Calu3 (cell line): Measurements from ENCODE around the gene ZSCAN10. TPM values are rescaled to one million over a fixed set of nuclear protein-coding genes. Genes with fewer than 3 reads are reported as not detected.

ENCODE experiments used
- BruUV-seq: library from RNA; stranded (reverse); fragments of 400-500 nt; replicated peaks from 2 replicates; lab custom pipeline; 2021; lab: Mats Ljungman, UMichigan
- CTCF ChIA-PET: fragments of 300-600 bp; sonication (Branson Sonifier 250); formaldehyde crosslinking; loops from one replicate; lab custom pipeline; 2022; ENCODE audit warnings: antibody characterized with exemption; lab: Charles Lee
- DNase-seq: peaks from one replicate; pipeline ENCODE4 v3.0.0; 2022
- H3K27ac Mint-ChIP-seq: one replicate; pipeline ENCODE4 v1.8.0; 2022; ENCODE audit warnings: mixed read lengths; ENCODE audit not compliant: unreplicated experiment
- H3K27me3 Mint-ChIP-seq: one replicate; pipeline ENCODE4 v1.8.0; 2022; ENCODE audit warnings: mixed read lengths; ENCODE audit not compliant: unreplicated experiment
- H3K36me3 Mint-ChIP-seq: one replicate; pipeline ENCODE4 v1.8.0; 2022; ENCODE audit warnings: mild to moderate bottlenecking, moderate library complexity, mixed read lengths; ENCODE audit not compliant: insufficient read depth, unreplicated experiment
- H3K4me1 Mint-ChIP-seq: one replicate; pipeline ENCODE4 v1.8.0; 2022; ENCODE audit warnings: mild to moderate bottlenecking, low read depth, mixed read lengths; ENCODE audit not compliant: unreplicated experiment
- H3K4me3 Mint-ChIP-seq: one replicate; pipeline ENCODE4 v1.8.0; 2022; ENCODE audit warnings: mild to moderate bottlenecking, low read depth, moderate library complexity, mixed read lengths; ENCODE audit not compliant: unreplicated experiment
- H3K9me3 Mint-ChIP-seq: one replicate; pipeline ENCODE4 v1.8.0; 2022; ENCODE audit warnings: low read depth, mixed read lengths; ENCODE audit not compliant: unreplicated experiment
- CTCF ChIP-seq: fragments of 200-600 bp; IDR thresholded peaks from one replicate; pipeline ENCODE4 v1.8.0; 2022; ENCODE audit warnings: antibody characterized with exemption; ENCODE audit not compliant: unreplicated experiment
- intact Hi-C: fragments of 100-400 bp; cut with micrococcal nuclease; formaldehyde crosslinking; loops from one replicate; pipeline ENCODE4 v1.10.0; 2022; ENCODE audit not compliant: unreplicated experiment
- total RNA-seq: library from RNA; stranded (reverse); gene quantifications from 2 replicates; pipeline ENCODE4 v1.2.3, GENCODE V29; 2022

Gene ZSCAN10
- total RNA-seq, 1 experiment from 2014 or later: not detected

DNA sequence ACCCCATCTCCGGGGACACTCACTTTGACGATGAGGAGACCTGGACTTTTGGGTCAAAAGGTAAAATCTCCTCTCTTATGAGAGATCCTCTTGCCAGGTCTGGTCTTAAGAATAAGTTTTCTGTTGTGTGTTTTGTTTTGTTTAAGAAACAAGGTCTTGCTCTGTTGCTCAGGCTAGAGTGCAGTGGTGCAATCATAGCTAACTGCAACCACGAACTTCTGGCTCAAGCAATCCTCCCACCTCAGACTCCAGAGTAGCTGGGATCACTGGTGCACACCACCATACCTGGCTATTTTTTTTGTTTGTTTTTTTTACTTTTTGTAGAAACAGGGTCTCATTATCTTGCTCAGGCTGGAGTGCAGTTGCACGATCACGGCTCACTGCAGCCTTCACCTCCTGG lies 48.6 kb downstream of the ZSCAN10 start:
- H3K27me3 Mint-ChIP-seq: peaks cover 57% of the 10 kb centered on the region
- CTCF ChIA-PET: interaction anchor here (1.5 kb wide), 1 partner anchor 8 kb away, joined by 3 read pairs; no protein-coding TSS in a partner anchor
- no peaks in the 10 kb centered on the region for H3K4me1 Mint-ChIP-seq
- H3K27ac Mint-ChIP-seq: no peak overlapping the region
- no peaks in the 10 kb centered on the region for H3K9me3 Mint-ChIP-seq
- no TSS peak for BruUV-seq
- no peak for TF ChIP-seq CTCF
- peaks cover 27% of the 10 kb centered on the region for H3K36me3 Mint-ChIP-seq
- no peak for DNase-seq
- intact Hi-C loops: no loop called here
- no peak overlapping the region for H3K4me3 Mint-ChIP-seq

DNA sequence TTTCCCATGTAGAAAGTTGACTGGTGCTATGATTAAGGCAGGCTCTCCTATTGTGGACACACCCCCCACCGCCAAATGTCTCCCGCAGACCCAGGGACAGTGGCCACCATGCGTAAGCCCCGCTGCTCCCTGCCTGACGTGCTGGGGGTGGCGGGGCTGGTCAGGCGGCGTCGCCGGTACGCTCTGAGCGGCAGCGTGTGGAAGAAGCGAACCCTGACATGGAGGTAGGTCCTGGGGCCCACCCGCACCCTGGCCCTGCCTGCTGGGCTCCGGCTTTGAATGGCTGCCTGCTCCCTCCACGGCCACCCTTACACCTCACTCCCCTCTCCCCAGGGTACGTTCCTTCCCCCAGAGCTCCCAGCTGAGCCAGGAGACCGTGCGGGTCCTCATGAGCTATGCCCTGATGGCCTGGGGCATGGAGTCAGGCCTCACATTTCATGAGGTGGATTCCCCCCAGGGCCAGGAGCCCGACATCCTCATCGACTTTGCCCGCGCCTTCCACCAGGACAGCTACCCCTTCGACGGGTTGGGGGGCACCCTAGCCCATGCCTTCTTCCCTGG lies 49.1 kb downstream of the ZSCAN10 start:
- H3K36me3 Mint-ChIP-seq: peaks cover 23% of the 10 kb centered on the region
- no peaks in the 10 kb centered on the region for H3K9me3 Mint-ChIP-seq
- no peaks in the 10 kb centered on the region for H3K4me1 Mint-ChIP-seq
- TF ChIP-seq CTCF: no peak
- no peak overlapping the region for H3K4me3 Mint-ChIP-seq
- CTCF ChIA-PET: interaction anchor here (0.5 to 1.5 kb wide), 2 partner anchors 8 to 33 kb away, joined by 3 to 6 read pairs; no protein-coding TSS in a partner anchor
- intact Hi-C loops: no loop called here
- DNase-seq: no peak
- no TSS peak for BruUV-seq
- H3K27me3 Mint-ChIP-seq: peaks cover 62% of the 10 kb centered on the region
- H3K27ac Mint-ChIP-seq: no peak overlapping the region

DNA sequence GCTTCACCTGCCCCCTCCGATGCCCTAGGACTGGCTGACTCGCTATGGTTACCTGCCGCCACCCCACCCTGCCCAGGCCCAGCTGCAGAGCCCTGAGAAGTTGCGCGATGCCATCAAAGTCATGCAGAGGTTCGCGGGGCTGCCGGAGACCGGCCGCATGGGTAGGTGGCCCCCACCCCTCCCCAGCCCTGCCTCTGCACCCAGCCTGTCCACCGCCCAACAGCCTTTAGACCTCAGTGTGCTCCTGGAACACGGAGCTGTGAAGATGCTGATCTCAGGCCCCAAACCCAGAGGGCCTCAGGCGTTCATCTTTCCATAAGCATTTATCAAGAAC lies 51.7 kb downstream of the ZSCAN10 start:
- no peak for DNase-seq
- CTCF ChIA-PET: interaction anchor here (1.0 to 1.3 kb wide), 2 partner anchors 9 to 16 kb away, joined by 3 to 6 read pairs; no protein-coding TSS in a partner anchor
- peak overlapping the region; percentile 63 for H3K4me3 Mint-ChIP-seq
- intact Hi-C loops: no loop called here
- H3K9me3 Mint-ChIP-seq: no peaks in the 10 kb centered on the region
- H3K27me3 Mint-ChIP-seq: peaks cover 80% of the 10 kb centered on the region
- no peaks in the 10 kb centered on the region for H3K4me1 Mint-ChIP-seq
- peaks cover 13% of the 10 kb centered on the region for H3K36me3 Mint-ChIP-seq
- no peak for TF ChIP-seq CTCF
- H3K27ac Mint-ChIP-seq: no peak overlapping the region
- no TSS peak for BruUV-seq

DNA sequence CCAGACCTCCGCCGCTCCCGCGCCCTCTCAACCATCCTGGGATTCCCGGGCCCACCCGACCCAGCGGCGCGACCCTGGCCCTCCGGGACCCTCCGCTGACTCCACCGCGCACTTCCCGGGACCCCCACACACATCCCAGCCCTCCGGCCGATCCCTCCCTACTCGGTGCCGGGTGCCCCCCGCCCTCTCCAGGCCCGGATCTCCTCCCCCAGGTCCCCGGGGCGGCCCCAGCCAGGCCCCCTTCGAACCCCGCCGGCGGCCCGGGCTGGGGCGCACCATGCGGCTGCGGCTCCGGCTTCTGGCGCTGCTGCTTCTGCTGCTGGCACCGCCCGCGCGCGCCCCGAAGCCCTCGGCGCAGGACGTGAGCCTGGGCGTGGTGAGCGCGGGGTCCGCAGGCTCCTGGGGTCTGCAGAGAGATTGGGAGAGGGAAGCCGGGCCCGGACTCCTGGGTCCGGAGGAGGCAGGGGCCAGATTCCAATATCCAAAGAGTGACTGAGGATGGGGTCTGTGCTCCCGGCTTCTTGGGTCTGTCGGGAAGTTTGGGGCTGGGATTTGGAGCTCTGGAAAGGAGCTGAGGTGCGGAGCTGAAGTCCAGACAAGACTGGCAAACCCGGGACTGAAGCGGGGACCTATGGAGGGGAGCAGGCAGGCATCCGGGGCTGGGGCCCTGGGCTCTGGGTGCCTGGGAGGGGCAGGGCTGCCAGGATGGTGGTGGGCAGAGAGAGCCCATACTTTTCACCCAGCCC lies 52.3 kb downstream of the ZSCAN10 start:
- CTCF ChIA-PET: interaction anchor here (1.3 kb wide), 1 partner anchor 15 kb away, joined by 3 read pairs; no protein-coding TSS in a partner anchor
- no peak for DNase-seq
- no peaks in the 10 kb centered on the region for H3K9me3 Mint-ChIP-seq
- H3K4me3 Mint-ChIP-seq: peak overlapping the region; percentile 63
- TF ChIP-seq CTCF: no peak
- peaks cover 9% of the 10 kb centered on the region for H3K36me3 Mint-ChIP-seq
- BruUV-seq: no TSS peak
- intact Hi-C loops: no loop called here
- peaks cover 79% of the 10 kb centered on the region for H3K27me3 Mint-ChIP-seq
- H3K27ac Mint-ChIP-seq: no peak overlapping the region
- no peaks in the 10 kb centered on the region for H3K4me1 Mint-ChIP-seq
